Fibroblast of lung (primary cell): ENCODE data around the gene KAZALD1.

Experiments used
- EZH2 ChIP-seq: IDR thresholded peaks from 2 replicates; pipeline ENCODE4 v1.5.1; 2012; ENCODE audit warnings: low read length, control low read depth, mild to moderate bottlenecking; ENCODE audit errors: missing control alignments
- TF ChIP-seq, protein P1 (sequence below), 2 donors: IDR thresholded peaks in 1 of 2; conservative IDR thresholded peaks in 1 of 2; 1 replicate in 1 of 2; 2 replicates in 1 of 2; pipeline ENCODE4 v1.5.1; 2011 to 2012; ENCODE audit warnings: low read length in 2 of 2, control low read depth in 1 of 2, inconsistent platforms in 1 of 2, low read depth in 1 of 2, mild to moderate bottlenecking in 1 of 2

DNA sequence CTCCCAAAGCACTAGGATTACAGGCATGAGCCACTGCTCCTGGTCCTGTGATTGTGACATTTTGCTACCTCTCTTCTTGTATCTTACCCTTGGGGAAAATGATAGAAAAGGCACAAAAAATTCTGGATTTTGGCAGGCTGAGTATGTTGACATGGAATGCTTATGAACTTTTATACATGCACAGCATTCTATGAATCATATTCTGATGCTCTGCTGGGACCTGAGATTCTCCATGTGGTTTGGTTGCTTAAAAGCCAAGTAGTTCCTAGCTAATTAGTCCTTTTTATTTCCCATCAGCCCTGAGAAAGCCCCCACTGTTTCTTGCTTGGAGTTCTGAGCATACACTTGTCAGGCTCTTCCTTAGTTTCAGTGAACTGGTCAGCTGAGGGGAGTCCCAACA is 8.3 kb upstream of the KAZALD1 start:
- TF ChIP-seq, protein P1, sequence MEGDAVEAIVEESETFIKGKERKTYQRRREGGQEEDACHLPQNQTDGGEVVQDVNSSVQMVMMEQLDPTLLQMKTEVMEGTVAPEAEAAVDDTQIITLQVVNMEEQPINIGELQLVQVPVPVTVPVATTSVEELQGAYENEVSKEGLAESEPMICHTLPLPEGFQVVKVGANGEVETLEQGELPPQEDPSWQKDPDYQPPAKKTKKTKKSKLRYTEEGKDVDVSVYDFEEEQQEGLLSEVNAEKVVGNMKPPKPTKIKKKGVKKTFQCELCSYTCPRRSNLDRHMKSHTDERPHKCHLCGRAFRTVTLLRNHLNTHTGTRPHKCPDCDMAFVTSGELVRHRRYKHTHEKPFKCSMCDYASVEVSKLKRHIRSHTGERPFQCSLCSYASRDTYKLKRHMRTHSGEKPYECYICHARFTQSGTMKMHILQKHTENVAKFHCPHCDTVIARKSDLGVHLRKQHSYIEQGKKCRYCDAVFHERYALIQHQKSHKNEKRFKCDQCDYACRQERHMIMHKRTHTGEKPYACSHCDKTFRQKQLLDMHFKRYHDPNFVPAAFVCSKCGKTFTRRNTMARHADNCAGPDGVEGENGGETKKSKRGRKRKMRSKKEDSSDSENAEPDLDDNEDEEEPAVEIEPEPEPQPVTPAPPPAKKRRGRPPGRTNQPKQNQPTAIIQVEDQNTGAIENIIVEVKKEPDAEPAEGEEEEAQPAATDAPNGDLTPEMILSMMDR (conservative IDR thresholded peaks at IDR 0.05 in 1 of 2, IDR thresholded peaks at IDR 0.05 in 1 of 2; ENCODE audit: low read depth in 1 of 2, low read length in 2 of 2): no peak
- no peak for TF ChIP-seq EZH2
